ENCODE data around the gene TBC1D22A.
A peak's percentile ranks its signal among the peaks of the same experiment; 100 is the strongest.

- TF ChIP-seq EZH2 (IDR thresholded peaks at IDR 0.05) (no peak), CTCF (IDR thresholded peaks at IDR 0.05) (peak; percentile 11), EZH2phosphoT487 (IDR thresholded peaks at IDR 0.05) (no peak)
Observed at GRCh38 chr22:46931414-46931813, 169.0 kb downstream of the TBC1D22A start.

All from neural progenitor cell (in vitro differentiated cells).